NCI-H1048 (cell line): ENCODE data around the gene SDS.

ENCODE experiments used
- DNase-seq: peaks from one replicate; lab custom pipeline; 2025; lab: John Stamatoyannopoulos, UW

Gene SDS, protein sequence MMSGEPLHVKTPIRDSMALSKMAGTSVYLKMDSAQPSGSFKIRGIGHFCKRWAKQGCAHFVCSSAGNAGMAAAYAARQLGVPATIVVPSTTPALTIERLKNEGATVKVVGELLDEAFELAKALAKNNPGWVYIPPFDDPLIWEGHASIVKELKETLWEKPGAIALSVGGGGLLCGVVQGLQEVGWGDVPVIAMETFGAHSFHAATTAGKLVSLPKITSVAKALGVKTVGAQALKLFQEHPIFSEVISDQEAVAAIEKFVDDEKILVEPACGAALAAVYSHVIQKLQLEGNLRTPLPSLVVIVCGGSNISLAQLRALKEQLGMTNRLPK

DNA sequence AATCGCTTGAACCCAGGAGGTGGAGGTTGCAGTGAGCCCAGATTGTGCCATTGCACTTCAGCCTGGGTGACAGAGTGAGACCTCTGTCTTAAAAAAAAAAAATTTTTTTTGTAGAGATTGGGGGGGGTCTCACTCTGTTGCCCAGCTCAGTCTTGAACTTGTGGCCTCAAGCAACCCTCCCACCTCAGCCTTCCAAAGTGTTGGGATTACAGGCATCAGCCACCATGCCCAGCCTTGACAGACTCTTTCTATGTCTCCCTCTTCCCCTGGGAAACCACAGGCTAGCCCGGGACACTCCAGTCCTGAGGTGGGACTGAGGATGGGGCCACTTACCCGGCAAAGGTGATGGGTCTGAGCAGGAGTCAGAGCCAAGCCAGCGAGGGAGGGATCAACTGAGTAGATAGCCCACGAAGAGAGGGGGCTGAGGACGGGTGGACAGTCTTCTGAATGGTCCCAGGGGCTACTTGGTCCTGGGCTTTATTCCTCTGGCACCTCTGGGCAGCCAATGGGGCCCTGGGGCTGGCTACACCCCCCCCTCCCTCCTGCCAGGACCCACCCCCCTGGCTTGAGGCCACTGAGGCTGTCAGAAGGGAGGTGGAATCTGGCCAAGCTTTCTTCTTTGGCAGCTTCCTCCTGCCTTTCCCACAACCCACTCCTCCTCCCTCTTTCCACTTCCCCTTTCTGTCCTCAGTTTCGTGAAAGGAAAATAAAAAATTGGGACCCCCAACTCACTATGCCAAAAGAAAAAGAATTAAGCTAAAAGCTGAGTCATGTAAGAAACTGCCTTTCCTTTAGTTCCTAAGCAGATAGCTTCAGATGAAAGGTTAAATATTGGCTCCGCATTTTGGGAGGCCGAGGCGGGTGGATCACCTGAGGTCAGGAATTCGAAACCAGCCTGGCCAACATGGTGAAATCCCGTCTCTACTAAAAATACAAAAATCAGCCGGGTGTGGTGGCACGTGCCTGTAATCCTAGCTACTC is at the start of gene SDS:
Gene SDS, minus strand, starts transcription at position 453 of the 981 bp plus-strand sequence. CDS start 4,179 bp downstream, outside the sequence.
- DNase-seq, result no peak

DNA sequence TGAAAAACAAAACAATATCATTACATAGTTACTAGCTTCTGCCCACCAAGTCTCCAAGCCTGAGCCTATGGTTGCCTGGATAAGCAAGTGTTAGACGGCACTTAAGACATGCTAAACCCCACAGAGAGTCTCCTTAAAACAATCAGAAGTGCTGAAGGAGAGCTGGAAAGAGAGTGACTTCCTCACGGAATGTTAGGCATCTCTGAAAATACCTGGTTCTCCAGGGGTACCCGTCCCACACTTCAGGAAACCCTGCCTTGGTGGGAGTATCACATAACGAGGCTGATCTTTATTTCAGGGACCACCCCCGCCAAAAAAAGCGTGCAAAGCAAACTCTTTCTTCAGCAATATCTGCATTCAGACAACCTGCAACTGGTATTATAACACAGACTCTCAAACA is 49.6 kb upstream of the SDS start:
- DNase-seq, result no peak

DNA sequence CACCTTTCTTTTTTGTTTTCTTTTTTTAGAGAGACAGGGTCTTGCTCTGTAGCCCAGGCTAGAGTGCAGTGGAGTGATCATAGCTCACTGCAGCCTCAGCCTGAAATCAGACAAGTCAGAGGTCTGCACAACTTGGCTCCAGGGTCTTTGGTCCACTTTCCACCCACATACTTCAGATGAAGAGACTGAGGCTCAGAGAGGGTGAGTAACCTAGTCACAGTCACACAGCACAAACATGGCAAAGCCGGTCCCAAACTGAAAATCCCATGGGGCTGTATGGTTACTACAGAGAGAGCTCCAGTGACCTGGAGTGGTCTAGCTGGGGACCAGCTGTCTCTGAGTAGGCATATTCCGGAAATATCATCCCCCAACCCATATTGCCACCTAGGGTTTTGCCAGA is 48.8 kb upstream of the SDS start:
- DNase-seq, result no peak

DNA sequence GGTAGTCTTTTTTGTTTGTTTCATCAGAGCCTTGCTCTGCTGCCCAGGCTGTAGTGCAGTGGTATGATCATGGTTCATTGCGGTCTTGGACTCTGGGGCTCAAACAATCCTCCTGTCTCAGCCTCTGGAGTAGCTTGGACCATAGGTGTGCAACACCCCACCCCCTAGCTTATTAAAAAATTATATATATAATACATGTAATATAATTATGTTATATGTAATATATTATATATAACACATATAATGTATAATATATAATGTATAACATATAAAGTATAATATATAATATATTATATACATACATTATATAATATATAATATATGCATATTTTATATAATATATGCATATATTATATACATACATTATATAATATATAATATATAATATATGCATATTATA is 46.2 kb upstream of the SDS start:
- no peak for DNase-seq

DNA sequence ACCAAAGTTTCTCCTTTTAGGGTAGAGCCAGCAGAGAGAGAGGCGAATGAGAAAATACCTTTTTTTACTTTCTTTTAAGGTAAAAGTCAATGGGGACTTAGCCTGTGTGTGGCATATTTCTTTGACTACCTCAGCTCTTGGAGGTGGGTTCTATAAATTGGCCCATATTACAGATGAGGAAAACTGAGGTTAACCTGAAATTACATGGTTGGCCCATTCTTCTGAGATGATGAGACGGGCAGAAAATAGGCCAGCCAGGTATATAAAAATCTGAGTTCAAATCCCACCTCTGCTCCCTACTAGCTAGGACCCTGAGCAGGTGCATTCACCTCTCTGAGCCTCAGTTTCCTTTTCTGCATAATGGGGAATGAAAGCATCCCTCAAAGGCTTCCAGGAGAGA is 45.6 kb upstream of the SDS start:
- DNase-seq, result no peak

DNA sequence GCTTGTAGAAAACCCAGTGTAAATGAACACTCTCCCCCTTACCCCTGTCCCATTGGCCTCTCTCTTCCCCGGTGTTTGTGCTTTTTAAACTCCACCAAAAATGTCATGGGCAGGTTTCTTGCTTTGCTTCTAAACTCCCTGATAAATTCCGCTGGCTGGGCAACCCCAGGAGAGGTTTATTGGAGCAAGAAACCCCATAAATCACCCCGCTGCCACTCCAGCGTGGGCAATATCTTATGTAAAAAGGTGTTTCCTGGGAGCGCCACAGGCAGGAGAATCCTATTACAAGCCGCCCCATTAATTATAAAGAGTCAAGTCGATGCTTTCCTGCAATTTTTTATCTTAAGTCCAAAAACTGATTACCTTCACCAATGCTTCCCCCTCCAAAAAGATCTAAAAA is 45.2 kb upstream of the SDS start:
- no peak for DNase-seq

DNA sequence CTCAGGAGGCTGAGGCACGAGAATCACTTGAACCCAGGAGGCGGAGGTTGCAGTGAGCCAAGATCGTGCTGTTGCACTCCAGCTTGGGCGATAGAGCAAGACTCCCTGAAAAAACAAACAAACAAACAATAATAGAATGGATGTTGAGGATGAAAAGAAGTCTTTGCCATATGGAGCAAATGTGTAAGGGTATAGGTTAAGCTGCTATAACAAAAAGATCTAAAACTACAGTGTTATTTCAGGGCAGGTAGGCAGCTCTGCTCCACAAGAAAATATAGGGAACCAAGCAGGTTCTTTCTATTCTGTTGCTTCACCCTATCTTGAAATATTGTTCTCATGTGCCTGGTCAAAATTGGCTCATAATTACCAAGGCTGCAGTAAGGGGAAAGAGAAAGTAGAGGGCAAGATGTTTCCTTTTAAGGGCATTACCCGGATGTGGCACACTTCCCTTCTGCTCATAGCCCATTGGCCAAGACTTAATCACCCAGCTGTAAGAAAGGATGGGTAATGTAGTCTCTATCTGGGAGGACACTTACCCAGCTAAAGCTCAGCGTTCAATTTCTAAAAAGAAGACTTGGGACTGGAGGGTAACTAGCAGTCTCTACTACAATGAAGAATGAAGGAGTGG is 42.0 kb upstream of the SDS start:
- no peak for DNase-seq

DNA sequence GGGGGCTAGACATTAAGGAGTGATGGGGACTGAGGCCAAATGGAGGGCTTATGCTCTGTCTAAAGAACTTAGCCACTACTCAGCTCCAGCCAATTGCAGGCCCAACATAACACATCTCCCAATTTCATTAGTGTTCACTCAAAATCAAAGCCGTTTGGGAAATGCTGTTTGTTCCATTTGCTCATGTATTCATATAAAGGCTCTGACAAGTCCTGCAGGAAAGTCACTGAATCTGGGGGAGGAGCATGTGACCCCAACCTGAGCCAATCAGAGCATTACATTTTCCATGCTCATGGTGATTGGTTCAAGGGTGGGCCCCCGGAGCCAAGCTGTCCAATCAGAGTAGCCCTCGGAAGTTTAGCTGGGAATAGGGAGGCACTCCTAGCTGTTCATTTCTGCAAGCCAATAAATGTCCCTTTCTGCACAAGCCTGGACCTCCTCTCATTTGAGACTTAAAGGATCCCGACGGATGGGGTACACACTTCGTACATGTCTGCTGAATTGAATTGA is 39.4 kb upstream of the SDS start:
- no peak for DNase-seq

DNA sequence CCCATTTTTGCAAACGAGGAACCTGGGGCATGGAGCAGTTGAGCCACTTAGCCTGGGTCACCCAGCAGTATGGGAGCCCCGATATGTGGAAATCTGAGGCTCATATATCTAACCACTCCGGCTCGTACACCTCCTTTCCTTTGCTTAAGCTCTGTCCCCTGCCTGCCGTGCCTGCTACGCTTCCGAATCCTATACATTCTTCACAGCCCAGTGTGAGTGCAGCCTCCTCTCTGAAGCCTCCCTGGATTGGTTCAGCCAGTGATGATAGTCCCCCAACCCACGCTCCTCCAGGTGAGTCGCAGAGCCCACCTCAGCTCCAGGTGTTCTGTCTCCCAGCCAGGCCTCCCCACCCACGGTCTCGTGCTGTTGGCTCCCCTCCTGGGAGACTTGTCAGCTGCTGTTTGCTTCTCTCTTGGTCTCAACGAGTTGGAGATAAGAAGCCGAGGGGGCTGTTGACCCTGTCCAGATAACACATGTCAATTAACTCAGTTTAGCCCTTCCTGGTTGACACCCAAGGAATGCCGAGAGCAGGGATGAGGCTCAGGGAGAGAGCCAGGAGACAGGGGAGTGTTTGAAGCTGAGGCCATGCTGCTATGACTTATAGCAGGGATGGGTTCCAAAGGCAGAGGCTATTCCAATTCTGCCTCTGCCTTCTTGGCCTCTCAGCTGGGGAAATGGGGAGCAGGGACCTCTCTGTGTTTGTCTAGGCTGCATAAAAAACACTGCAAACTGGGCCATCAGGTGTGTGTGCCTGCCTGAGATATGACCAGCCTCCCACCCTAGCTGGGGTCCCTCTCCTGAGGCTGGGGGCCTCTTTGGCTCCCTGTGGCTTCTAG is 37.5 kb upstream of the SDS start:
- DNase-seq, result no peak

DNA sequence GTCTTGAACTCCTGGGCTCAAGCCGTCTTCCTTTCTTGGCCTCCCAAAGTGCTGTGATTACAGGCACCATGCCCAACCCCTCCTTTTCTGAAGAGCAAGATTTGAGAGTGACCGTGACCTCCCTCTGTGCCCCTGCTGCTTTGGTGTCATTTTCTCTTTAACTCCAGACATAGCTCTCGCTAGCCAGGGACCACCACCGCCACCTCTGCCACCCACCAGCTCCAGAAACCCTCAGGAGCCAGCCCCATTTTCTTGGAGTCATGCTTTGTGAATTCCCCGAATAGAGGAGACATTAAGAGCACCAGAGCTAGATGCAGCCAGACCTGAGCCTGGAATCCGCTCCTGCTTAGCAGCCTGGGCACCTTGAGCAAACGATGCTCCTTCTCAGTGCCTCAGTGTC is 36.6 kb upstream of the SDS start:
- no peak for DNase-seq

DNA sequence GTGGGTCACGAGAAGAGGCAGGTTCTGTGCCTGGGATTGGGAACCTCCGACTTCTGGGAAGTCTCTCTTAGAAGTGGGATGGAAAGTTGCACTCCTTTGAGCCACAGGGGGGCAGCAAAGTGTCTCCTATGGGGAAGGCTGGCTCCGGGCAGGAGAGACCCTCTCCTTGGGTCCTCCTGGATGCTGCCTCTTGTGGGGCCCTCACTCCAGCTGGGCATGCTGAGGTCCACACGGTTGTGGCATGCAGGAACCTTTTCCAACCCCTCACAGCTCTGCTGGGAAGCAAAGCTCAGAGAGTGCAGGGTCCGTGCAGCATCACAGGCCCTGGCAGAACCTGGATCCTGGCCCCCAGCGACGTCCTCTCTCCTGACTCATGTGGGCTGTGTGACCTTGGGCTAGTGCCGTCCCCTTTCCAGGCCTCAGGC is 35.9 kb upstream of the SDS start:
- no peak for DNase-seq

DNA sequence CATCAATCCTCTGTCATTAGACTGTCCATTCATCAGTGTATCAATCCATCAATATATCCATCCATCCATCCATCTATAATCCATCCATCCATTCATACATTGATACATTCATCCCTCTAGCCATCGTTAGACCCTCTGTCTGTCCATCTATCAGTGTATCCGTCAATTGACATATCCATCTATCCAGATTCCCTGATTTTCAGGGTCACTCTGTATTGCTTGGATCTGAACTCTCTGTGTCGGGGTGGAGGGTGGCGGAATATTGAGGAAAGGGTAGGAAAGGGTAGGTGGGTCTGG is 35.6 kb upstream of the SDS start:
- no peak for DNase-seq

DNA sequence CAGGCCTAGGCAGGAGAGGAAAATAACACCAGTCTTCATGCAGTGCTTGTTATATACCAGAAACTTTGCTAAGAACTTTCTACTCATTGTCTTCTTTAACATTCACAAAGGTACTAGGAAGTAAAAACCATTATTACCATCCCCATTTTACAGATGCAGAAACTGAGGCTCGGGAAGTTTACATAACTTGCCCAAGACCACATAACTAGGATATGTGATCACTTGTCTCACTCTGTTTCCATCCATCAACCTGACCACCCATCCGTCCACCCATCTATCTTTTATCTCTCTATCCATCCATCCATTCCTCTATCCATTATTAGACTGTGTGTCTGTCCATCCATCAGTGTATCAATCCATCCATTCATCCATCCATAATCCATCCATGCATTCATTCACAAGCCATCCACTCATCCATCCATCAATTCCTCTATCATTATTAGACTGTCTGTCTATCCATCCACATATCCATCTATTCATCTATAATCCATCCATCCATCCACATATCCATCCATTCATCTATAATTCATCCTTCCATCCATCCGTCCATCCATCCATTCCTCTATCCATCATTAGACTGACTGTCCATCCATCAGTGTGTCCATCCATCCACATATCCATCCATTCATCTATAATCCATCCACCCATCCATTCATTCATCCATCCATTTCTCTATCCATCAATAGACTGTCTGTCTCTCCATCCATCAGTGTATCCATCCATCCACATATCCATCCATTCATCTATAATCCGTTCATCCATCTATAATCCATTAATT is 35.0 kb upstream of the SDS start:
- no peak for DNase-seq

DNA sequence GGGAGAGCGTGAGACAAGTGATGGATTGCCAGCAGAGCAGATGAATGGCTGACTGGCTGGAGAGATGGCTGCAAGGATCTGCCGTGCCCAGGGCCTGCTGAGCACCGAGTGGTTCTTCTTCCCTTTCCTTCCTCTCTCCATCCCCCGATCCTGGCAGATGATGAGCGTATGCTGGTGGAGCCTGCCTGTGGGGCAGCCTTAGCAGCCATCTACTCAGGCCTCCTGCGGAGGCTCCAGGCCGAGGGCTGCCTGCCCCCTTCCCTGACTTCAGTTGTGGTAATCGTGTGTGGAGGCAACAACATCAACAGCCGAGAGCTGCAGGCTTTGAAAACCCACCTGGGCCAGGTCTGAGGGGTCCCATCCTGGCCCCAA is 34.0 kb upstream of the SDS start:
- DNase-seq, result no peak

DNA sequence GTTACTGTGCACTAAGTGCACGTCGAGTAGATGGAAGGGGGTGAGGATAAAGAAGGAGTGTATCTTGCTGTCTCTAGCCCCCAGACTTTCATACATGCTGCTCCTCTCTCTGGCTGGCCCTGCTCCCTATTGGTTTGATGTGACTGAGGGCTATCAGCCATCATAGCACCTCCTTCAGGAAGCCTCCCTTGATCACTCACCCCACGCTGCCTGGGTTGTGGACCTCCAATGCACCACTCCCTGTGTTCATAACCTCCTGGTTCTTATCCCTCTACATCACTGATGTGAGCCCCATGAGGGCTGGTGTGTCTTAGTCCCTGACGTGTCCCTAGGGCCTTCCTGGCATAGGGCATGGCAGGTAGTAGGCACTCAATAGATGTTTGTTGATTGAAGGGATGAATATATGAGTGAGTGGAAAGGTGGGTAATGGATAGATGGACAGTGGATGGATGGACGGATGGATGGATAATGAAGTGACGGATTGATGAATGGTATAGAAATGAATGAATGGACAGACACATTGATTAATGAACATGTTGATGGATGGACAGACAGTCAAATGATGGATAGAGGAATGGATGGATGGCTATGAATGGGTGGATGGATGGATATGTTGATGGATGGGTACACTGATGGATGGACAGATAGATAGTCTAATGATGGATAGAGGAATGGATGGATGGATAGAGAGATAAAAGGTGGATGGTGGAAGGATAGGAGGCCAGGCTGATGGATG is 33.5 kb upstream of the SDS start:
- DNase-seq, result no peak

DNA sequence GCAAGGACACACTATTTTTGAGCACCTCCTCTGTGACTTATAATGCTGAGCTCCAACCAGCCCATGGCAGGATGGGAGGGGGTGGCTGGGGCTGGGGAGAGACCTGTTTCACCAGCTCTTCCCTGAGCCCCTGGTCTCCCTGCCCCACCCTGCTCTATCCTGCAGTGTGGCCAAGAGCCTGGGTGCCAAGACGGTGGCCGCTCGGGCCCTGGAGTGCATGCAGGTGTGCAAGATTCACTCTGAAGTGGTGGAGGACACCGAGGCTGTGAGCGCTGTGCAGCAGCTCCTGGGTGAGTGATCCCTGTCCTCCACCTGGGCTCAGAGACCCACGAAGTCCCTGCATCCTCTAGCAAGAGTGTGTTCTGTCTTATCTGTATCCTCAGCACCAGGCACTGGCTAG is 32.9 kb upstream of the SDS start:
- DNase-seq, result no peak

DNA sequence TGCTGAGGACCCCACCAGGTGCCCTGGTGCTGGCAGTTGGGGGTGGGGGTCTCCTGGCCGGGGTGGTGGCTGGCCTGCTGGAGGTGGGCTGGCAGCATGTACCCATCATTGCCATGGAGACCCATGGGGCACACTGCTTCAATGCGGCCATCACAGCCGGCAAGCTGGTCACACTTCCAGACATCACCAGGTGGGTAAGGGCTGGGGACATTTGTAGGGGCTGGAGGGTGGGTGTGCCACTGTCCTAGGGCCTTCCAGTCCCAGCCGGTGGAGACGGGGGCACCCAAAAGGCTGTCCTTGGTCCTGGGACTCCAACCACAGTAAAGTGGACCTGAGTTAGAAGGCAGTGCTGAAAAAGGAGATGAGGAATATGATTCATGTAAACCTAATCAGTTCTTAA is 31.7 kb upstream of the SDS start:
- DNase-seq, result no peak

DNA sequence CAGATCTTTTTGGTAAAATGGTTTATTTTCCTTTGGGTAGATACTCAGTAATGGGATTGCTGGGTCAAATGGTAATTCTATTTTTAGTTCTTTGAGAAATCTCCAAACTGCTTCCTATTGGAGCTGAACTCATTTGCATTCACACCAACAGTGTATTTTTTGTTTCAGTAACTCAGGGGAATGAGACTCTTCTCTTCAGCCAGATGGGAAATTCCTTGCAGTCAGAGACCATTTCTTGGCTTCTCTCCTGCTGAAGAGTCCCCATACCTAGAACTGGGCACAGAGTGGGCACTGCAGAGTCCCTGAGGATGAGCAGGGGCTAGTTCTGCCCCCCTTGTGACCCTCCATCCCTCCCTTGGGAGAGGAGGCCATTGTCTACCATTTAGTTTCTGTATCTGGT is 29.3 kb upstream of the SDS start:
- no peak for DNase-seq

DNA sequence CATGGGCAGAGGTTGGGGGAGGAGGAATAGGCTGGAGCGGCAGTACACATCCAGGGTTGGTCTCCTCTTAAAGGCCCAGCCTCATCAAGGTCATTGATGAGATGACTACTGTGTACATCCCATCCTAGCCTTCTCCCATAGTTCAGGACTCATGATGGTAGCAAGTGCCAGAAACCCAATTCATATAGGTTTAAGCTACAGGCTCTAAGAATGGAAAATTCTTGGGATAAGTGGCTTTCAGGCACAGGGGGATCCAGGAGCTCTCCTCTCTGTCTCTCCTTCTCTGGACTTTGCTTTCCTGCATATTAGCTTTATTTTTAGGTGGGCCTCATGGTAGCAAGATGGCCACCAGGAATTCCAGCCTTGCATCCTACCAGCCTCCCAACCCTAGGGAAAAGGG is 24.8 kb upstream of the SDS start:
- DNase-seq, result no peak

DNA sequence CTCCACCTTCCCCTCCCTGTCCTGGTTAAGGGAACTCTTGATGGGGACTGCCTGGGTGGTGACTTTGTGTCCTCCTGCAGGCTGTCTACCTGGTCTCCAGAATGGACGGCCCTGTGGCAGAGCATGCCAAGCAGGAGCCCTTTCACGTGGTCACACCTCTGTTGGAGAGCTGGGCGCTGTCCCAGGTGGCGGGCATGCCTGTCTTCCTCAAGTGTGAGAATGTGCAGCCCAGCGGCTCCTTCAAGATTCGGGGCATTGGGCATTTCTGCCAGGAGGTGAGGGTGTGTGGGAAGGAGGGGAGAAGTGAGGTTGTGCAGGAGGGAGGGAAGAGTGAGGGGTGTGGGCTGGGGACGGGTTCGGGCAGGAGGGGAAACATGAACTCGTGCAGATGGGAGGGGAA is 24.2 kb upstream of the SDS start:
- no peak for DNase-seq
